HK-2 (cell line): ENCODE data around the gene LRRC52.

ENCODE experiments used
- DNase-seq: peaks from one replicate; pipeline ENCODE4 v3.0.0-alpha.2; 2018; ENCODE audit not compliant: unreplicated experiment

Gene LRRC52, protein sequence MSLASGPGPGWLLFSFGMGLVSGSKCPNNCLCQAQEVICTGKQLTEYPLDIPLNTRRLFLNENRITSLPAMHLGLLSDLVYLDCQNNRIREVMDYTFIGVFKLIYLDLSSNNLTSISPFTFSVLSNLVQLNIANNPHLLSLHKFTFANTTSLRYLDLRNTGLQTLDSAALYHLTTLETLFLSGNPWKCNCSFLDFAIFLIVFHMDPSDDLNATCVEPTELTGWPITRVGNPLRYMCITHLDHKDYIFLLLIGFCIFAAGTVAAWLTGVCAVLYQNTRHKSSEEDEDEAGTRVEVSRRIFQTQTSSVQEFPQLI

DNA sequence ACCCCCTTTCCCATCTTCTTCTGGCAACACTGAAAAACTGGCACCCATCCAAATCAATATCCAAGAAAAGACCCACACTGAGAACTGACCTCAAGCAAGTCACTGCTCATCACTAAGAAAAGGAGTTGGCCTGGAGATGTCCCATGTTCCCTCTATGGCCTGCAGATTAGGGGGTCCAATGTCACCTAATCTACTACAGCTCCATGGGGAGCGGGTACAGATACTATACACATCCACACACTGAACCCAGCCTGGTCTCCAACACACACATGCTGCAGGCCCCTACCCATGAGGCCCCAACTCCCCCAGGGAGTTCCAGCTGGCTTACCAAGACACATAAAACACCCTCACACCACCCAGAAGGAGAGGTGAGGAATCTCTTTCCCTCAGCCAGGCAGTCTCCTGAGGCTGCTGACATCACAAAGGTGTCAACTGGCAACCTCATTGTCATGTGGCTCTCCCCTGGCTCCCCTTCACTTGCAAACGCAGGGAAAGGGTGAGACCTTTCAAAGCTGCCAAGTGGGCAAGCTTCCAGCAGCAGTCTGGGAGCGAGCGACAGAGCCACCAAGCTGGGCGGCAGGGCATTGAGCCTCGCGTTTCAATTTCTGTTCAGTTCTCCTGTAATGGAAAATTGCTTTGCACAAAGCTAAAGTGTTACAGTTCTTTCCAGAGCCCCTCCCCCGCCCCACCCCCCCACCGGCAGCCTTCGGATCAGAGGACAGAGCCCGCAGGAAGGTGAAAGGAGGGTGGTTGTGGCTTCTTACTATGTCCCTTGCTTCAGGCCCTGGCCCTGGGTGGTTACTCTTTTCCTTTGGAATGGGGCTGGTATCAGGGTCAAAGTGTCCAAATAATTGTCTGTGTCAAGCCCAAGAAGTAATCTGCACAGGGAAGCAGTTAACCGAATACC is at the start of gene LRRC52:
LRRC52 (plus strand) TSS at position 469 of the 907 bp plus-strand sequence; CDS start at position 766, 297 bp downstream.
- DNase-seq: peak; percentile 2

DNA sequence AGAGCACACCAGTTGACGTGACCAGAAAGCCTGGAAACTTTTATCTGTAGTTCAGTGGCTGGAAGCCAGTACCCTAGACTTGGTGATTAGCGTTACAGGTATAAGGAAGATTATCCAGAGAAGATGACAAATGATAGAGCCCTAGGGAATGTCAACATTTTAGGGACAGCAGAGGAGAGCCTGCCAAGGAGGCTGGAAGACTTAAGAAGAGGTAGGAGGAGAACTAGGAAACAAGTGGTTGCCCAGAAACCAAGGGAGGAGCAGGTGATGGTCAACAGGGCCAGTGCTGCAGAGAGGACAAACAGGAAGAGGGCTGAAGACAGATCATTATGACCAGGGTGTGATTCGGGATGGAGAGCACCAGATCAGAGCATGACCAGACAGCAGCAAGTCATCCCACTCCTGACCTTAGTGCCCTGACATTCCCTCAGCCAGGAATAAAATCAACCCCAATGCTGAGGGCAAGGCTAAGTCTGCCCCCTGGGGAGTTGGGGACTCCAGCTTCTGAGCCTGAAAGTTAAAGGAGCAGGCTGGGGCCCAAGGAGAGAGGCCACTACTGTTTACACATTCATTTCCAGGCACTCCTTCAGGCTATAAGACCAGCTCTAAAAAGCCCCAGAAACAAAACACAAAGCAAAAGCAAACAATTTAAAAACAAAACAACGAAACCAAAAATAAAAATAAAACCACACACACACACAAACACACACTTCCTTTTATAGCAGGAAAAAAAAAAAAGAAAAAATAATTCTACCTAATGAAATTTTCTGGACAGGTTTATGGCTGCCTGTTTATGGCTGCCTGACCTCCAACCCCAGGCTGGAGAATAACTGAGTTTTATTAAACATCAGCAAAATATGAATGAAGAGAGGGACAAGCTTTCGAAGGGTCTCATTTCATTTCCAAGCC is 48.6 kb upstream of the LRRC52 start:
- no peak for DNase-seq

DNA sequence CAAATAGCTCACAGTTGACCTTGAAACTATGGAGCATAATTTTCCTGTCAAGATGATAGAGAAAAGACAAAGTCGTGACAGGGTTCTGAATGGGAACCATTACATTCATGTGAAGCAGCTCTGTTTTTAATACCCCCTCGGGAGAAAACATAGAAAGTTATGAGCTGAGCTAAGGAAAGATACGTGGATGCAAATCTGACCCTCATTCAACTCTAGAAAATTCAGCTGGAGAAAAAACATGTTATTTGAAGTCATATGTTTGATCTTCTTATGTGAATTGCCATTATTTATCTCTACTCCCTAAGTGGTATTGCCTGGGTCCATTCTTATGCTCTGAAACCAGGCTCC is 48.0 kb upstream of the LRRC52 start:
- DNase-seq: no peak

- DNase-seq: no peak
Observed at GRCh38 chr1:165496501-165496900, 47.3 kb upstream of the LRRC52 start.

GRCh38 chr1:165497069-165498013 is 46.5 kb upstream of the LRRC52 start:
- no peak for DNase-seq

GRCh38 chr1:165501330-165501969 is 42.4 kb upstream of the LRRC52 start:
- DNase-seq: no peak

DNA sequence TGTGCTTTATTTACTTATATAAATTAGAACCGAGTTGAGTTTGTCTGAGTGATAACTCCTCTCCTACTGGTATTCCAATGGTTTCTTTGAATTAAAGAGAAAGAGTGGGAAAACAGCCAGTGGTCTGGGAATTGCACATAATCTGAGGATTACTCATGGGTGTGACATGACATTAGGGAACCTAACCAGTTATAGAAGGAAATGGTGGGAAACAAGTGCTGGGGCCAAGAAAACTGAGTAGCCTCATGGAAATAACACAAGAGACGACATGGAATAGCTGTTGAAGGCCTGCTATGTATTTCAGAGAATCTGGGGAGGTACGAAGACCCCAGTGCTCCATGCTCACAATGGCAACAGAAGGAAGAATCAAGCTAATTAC is 41.8 kb upstream of the LRRC52 start:
- no peak for DNase-seq

- DNase-seq: no peak
Observed at GRCh38 chr1:165507570-165507969, 36.2 kb upstream of the LRRC52 start.

DNA sequence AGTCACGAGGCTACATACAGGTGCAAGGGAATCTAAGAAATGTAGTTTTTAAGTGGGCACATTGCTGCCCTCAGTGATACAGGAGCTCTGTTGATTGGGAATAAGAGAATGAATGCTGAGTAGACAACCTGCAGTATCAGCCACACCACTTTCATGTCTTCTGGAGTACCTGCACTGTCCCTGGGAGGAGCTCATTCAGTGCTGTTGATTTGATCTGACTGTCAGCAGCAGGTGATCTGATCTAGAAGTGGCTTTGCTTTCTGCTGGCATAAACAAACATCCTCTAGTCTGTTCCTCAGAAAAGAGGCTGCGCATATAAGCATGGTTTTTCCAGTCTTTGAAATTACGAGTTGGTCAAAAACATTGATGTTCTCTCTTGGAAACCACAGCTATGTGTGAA is 35.5 kb upstream of the LRRC52 start:
- DNase-seq: no peak

DNA sequence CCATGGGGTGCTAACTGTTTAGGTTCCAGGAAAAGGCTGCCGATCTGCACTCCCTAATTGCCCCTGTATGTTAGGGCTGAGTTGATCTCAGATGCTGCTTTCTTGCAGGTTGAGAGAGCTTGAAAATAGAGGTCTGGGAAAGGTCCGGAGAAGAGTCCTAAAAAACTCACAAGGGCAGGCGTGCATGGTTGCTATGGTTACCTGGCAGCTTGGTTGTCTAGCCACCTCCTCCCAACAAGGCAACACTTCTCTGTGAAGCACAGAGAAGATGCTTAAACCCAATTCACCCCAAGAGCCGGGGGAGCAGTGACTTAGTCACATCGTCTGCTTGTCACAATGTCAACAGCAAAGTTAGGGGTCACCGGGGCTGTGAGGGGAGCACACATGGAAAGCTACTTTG is 31.0 kb upstream of the LRRC52 start:
- DNase-seq: no peak

DNA sequence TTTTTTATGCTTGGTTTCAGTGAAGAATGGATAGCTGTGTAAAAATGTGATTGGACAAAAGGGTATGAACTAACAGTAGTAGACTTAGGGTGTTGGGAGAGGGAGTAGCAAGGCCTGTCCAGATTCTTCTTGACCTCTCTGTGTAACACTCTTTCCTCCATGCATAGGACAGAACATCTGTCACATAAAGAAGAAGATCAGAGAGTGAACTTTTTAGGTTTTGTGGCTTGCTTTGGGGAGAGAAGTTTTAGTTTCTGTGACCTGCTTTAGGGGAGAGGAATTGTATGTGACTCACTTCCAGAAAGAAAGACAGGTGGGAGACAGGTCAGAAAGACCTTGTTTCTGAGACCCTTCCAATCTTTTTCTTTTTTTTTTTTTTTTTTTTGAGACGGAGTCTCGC is 27.3 kb upstream of the LRRC52 start:
- DNase-seq: no peak

DNA sequence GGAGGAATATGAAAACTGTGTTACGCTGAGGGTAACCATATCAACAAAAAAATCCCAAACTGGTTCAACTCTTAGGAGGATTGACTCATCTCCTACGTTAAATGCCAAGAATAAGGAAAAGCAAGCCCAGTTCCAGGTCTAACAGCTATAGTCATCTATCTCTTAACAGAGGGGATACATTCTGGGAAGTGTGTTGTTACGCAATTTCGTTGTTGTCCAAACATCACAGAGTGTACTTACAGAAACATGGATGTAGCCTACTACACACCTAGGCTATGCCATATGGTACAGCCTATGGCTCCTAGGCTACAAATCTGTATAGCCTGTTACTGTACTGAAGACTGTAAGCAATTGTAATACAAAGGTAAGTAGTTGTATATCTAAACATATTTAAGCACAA is 23.2 kb upstream of the LRRC52 start:
- no peak for DNase-seq

DNA sequence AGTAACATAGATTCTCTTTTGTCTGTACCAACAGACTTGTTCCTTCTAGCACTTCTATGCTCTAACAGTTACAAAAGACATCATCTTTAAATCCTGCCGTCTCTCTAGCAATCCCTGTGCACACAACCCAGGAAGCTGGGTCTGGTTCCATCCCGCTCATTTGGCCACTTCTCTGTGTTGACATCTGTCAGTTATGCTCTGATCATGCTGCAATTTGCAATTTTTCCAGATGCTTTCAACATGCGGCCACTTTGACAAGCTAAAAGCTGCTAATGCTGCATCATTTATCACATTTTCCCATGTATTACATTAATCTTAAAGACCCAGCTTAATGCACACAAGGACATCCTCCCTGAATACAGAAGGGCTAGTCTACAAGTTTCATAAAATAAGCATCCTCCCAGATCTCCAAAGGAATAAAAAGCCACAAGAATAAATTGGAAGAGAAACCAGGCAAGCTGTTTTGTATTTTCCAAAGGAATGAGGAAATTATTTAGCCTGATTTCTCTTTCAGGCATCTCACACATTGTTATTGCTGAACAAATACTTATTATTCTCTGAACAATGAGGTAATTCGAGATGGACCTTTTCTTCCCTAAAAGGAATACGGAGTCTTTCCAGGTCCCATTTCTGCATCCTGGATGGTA is 19.0 kb upstream of the LRRC52 start:
- DNase-seq: no peak

- no peak for DNase-seq
Observed at GRCh38 chr1:165525708-165526107, 18.1 kb upstream of the LRRC52 start.

- no peak for DNase-seq
Observed at GRCh38 chr1:165527251-165528007, 16.4 kb upstream of the LRRC52 start.

GRCh38 chr1:165531021-165531420 is 12.8 kb upstream of the LRRC52 start:
- DNase-seq: no peak

- no peak for DNase-seq
Observed at GRCh38 chr1:165532053-165532452, 11.7 kb upstream of the LRRC52 start.

DNA sequence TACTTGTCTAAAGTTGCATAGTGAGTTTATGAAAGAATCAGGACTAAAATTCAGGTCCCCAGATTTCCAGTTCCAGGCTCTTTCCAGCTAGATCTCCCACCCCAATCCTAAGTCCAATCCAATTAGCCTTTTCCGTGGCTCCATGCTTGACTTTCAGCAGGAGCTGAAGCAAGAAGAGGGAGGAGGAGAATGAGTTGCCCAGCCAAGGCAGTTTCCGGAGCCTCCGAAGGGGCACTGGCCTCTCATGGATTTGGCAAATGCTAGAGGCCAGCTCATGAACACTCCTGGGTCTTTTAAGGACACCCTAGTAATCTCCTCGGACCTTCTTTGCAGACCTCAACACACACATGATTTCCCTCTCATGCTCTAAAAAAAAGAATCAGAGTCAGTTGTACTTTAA is 10.5 kb upstream of the LRRC52 start:
- DNase-seq: no peak

DNA sequence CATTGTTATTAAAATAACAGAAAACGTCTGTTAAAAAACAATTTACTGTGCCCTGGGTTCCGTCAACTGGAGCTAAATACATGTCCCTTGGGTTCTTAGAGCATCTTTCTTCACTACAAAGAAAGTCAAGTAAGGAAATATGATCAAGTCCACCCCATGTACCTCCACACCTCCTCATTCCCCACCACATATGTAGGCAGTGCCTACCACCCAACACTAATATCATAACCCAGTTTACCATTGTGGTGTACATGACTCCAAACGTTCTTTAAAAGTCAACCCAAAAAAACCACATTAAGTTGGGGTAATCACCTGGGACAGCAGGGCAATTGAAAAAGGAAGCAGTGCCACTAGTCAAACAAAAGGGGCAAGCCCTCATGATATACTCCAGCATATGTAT is 7.8 kb upstream of the LRRC52 start:
- DNase-seq: no peak
